HepG2 (cell line): ENCODE measurements around the gene CCDC17. TPM values are rescaled to one million over a fixed set of nuclear protein-coding genes. Genes with fewer than 3 reads are reported as not detected.
A peak's percentile ranks its signal among the peaks of the same experiment; 100 is the strongest.

ENCODE experiments used
- ATF7-NPFF ChIP-seq: sonication (generic); formaldehyde crosslinking; IDR thresholded peaks from 2 replicates; pipeline ENCODE4 v1.8.1; 2023; ENCODE audit warnings: mild to moderate bottlenecking, low read depth, missing genetic modification reagents, moderate library complexity
- ETS1 ChIP-seq: sonication (generic); formaldehyde crosslinking; IDR thresholded peaks from 2 replicates; pipeline ENCODE4 v1.4.0; 2020; ENCODE audit warnings: missing genetic modification reagents
- GABPA ChIP-seq, 2 experiments: IDR thresholded peaks; 2 replicates each; pipeline ENCODE4 v1.6.1; 2011 to 2016; ENCODE audit warnings: low read depth in 2 of 2, low read length in 1 of 2, missing biosample characterization in 1 of 2, missing genetic modification characterization in 1 of 2
- GPBP1L1 ChIP-seq: sonication (generic); formaldehyde crosslinking; IDR thresholded peaks from 2 replicates; pipeline ENCODE4 v1.5.0; 2020; ENCODE audit warnings: mild to moderate bottlenecking, missing genetic modification reagents
- HMG20A ChIP-seq: IDR thresholded peaks from 2 replicates; pipeline ENCODE4 v1.6.1; 2016; ENCODE audit warnings: borderline replicate concordance
- IKZF1 ChIP-seq: fragments of 450-650 bp; IDR thresholded peaks from 2 replicates; pipeline ENCODE4 v1.7.1; 2016
- IKZF5 ChIP-seq: IDR thresholded peaks from 2 replicates; pipeline ENCODE4 v1.6.1; 2018; ENCODE audit warnings: missing genetic modification reagents, mild to moderate bottlenecking, missing compliant biosample characterization
- MBNL3 ChIP-seq: fragments of 250-450 bp; sonication (Bioruptor Pico); conservative IDR thresholded peaks from 2 replicates; pipeline ENCODE4 v1.8.0; 2022; ENCODE audit warnings: mild to moderate bottlenecking, inconsistent platforms
- SNAPC4 ChIP-seq: sonication (generic); formaldehyde crosslinking; IDR thresholded peaks from 2 replicates; pipeline ENCODE4 v1.4.0; 2020; ENCODE audit warnings: mild to moderate bottlenecking, missing genetic modification reagents
- TFDP1 ChIP-seq: IDR thresholded peaks from 2 replicates; pipeline ENCODE4 v1.6.1; 2016; ENCODE audit warnings: missing compliant biosample characterization, missing genetic modification reagents, borderline replicate concordance
- U2AF2 ChIP-seq: fragments of 200-400 bp; formaldehyde crosslinking; IDR thresholded peaks from 2 replicates; pipeline ENCODE4 v1.6.1; 2017; ENCODE audit warnings: low read depth, mild to moderate bottlenecking, low read length
- ZNF24 ChIP-seq: fragments of 450-650 bp; IDR thresholded peaks from 2 replicates; pipeline ENCODE4 v1.6.1; 2017; ENCODE audit warnings: antibody characterized with exemption, mild to moderate bottlenecking
- ZNF280B ChIP-seq: sonication (generic); formaldehyde crosslinking; IDR thresholded peaks from 2 replicates; pipeline ENCODE4 v1.5.0; 2020; ENCODE audit warnings: missing genetic modification reagents, mild to moderate bottlenecking, borderline replicate concordance
- ZNF296 ChIP-seq: sonication (generic); formaldehyde crosslinking; conservative IDR thresholded peaks from 2 replicates; pipeline ENCODE4 v1.5.0; 2020; ENCODE audit warnings: mild to moderate bottlenecking, missing genetic modification reagents
- ZNF446 ChIP-seq: sonication (generic); formaldehyde crosslinking; IDR thresholded peaks from 2 replicates; pipeline ENCODE4 v1.5.0; 2020; ENCODE audit warnings: mild to moderate bottlenecking, missing genetic modification reagents
- polyA plus RNA-seq, 8 experiments: library from polyadenylated mRNA; depleted of rRNA in 3 of 8; stranded (reverse) in 7 of 8; unstranded in 1 of 8; fragments of >200 nt; fragmentation: Illumina TruSeq in 4 of 8; extraction: Trizol in 4 of 8; gene quantifications; 2 replicates each; pipeline versions ENCODE4 v1.2.1 to v1.2.3, GENCODE V29; 2011 to 2016; ENCODE audit warnings: low read depth in 4 of 8, missing spikeins in 1 of 8, mixed read lengths in 1 of 8; ENCODE audit not compliant: insufficient read depth in 1 of 8
- total RNA-seq, 5 experiments: library from RNA; depleted of rRNA; stranded (reverse); fragments of >200 nt; fragmentation: Illumina TruSeq; extraction: Trizol; gene quantifications; 2 replicates each; pipeline ENCODE4 v1.2.3, GENCODE V29; 2016; ENCODE audit warnings: low read depth in 1 of 5

The CCDC17 gene
- total and polyA plus RNA-seq, 2 of the 13 experiments (the other 11 are each of a cell fraction or from before 2014, with no cell fraction given): 1.5 to 3.3 TPM

GRCh38 chr1:45583666-45584350 is 40.0 kb downstream of the CCDC17 start, which contains the start of gene NASP (continued):
- no peak for TF ChIP-seq GPBP1L1 (CRISPR knock-in tag)
- TF ChIP-seq GABPA (IDR thresholded peaks at IDR 0.05; ENCODE audit: low read depth, low read length): peak; percentile 58
- TF ChIP-seq GABPA (CRISPR knock-in tag; IDR thresholded peaks at IDR 0.05; ENCODE audit: low read depth): peak; percentile 90
- no peak for TF ChIP-seq ETS1 (CRISPR knock-in tag)
- TF ChIP-seq ZNF24: peak; percentile 50; the same call in 1 of the 2 replicates
- no peak for TF ChIP-seq TFDP1 (CRISPR knock-in tag)
- TF ChIP-seq HMG20A (CRISPR knock-in tag): no peak
- TF ChIP-seq ZNF280B (CRISPR knock-in tag): 0 out of 2 replicates have a peak, but pooled peaks have one; percentile 49
- TF ChIP-seq ATF7-NPFF: 0 out of 2 replicates have a peak, but pooled peaks have one; percentile 59
- no peak for TF ChIP-seq SNAPC4 (CRISPR knock-in tag)
- TF ChIP-seq ZNF296: 0 out of 2 replicates have a peak, but pooled peaks have one; percentile 29
- TF ChIP-seq ZNF446: peak; percentile 74; the same call in 1 of the 2 replicates
- no peak for TF ChIP-seq MBNL3 (CRISPR knock-in tag)
- no peak; the same call in 1 of the 2 replicates for TF ChIP-seq IKZF5 (CRISPR knock-in tag)
- no peak for TF ChIP-seq U2AF2
- no peak for TF ChIP-seq IKZF1
